Breast epithelium (tissue), 4 donors: Measurements from ENCODE around the gene IGSF9. TPM values are rescaled to one million over a fixed set of nuclear protein-coding genes. Genes with fewer than 3 reads are reported as not detected.

Experiments
- DNase-seq, 2 donors: peaks; one replicate each; pipeline ENCODE4 v3.0.0-alpha.2; 2019; ENCODE audit warnings: low spot score in 2 of 2
- H3K27ac ChIP-seq, 2 donors: fragments of 200-600 bp; sonication (generic) in 1 of 2; one replicate each; pipeline ENCODE4 v1.5.1; 2016 to 2019; ENCODE audit warnings: mild to moderate bottlenecking in 1 of 2
- H3K27me3 ChIP-seq, 2 donors: fragments of 200-600 bp; sonication (generic) in 1 of 2; one replicate each; pipeline versions ENCODE4 v1.5.1 to v1.6.0; 2017 to 2019; ENCODE audit warnings: control low read depth in 1 of 2, mild to moderate bottlenecking in 1 of 2
- H3K36me3 ChIP-seq: fragments of 200-600 bp; one replicate; pipeline ENCODE4 v1.5.1; 2019
- H3K4me1 ChIP-seq, 2 donors: fragments of 200-600 bp; sonication (generic); one replicate each; pipeline ENCODE4 v1.5.1; 2016 to 2019; ENCODE audit warnings: control low read depth in 1 of 2
- H3K4me3 ChIP-seq, 3 donors: fragments of 200-600 bp; sonication (generic); 1 replicate in 2 of 3; 2 replicates in 1 of 3; pipeline ENCODE4 v1.5.1; 2016 to 2019; ENCODE audit warnings: mild to moderate bottlenecking in 3 of 3, moderate library complexity in 2 of 3
- H3K9me3 ChIP-seq, 2 donors: fragments of 200-600 bp; sonication (generic) in 1 of 2; one replicate each; pipeline ENCODE4 v1.5.1; 2016 to 2019; ENCODE audit warnings: control low read depth in 1 of 2
- POLR2A ChIP-seq: fragments of 450-650 bp; IDR thresholded peaks from one replicate; pipeline ENCODE4 v1.6.1; 2016; ENCODE audit warnings: antibody characterized with exemption, mild to moderate bottlenecking, moderate library complexity
- POLR2AphosphoS5 ChIP-seq, 3 donors: sonication (generic); formaldehyde crosslinking; IDR thresholded peaks; one replicate each; pipeline ENCODE4 v1.6.1; 2017; ENCODE audit warnings: antibody characterized with exemption in 3 of 3
- intact Hi-C: fragments of 100-400 bp; cut with DNase I; formaldehyde crosslinking; loops from one replicate; pipeline ENCODE4 v1.15.1; 2023; ENCODE audit warnings: low total_unique reads
- total RNA-seq, 3 donors: library from RNA; depleted of rRNA; stranded (reverse); fragments of >200 nt; gene quantifications; one replicate each; pipeline ENCODE4 v1.1.0, GENCODE V29; 2016
- TF ChIP-seq, protein P1 (sequence below), 3 donors: fragments of 450-650 bp; IDR thresholded peaks; one replicate each; pipeline ENCODE4 v1.5.1; 2016 to 2017; ENCODE audit warnings: antibody characterized with exemption in 3 of 3, mild to moderate bottlenecking in 3 of 3, moderate library complexity in 3 of 3

Gene IGSF9, protein sequence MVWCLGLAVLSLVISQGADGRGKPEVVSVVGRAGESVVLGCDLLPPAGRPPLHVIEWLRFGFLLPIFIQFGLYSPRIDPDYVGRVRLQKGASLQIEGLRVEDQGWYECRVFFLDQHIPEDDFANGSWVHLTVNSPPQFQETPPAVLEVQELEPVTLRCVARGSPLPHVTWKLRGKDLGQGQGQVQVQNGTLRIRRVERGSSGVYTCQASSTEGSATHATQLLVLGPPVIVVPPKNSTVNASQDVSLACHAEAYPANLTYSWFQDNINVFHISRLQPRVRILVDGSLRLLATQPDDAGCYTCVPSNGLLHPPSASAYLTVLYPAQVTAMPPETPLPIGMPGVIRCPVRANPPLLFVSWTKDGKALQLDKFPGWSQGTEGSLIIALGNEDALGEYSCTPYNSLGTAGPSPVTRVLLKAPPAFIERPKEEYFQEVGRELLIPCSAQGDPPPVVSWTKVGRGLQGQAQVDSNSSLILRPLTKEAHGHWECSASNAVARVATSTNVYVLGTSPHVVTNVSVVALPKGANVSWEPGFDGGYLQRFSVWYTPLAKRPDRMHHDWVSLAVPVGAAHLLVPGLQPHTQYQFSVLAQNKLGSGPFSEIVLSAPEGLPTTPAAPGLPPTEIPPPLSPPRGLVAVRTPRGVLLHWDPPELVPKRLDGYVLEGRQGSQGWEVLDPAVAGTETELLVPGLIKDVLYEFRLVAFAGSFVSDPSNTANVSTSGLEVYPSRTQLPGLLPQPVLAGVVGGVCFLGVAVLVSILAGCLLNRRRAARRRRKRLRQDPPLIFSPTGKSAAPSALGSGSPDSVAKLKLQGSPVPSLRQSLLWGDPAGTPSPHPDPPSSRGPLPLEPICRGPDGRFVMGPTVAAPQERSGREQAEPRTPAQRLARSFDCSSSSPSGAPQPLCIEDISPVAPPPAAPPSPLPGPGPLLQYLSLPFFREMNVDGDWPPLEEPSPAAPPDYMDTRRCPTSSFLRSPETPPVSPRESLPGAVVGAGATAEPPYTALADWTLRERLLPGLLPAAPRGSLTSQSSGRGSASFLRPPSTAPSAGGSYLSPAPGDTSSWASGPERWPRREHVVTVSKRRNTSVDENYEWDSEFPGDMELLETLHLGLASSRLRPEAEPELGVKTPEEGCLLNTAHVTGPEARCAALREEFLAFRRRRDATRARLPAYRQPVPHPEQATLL
- 1 to 10 TPM in 2 of 3 donors, not detected in 1; 5.9 to 8.0 TPM for total RNA-seq

DNA sequence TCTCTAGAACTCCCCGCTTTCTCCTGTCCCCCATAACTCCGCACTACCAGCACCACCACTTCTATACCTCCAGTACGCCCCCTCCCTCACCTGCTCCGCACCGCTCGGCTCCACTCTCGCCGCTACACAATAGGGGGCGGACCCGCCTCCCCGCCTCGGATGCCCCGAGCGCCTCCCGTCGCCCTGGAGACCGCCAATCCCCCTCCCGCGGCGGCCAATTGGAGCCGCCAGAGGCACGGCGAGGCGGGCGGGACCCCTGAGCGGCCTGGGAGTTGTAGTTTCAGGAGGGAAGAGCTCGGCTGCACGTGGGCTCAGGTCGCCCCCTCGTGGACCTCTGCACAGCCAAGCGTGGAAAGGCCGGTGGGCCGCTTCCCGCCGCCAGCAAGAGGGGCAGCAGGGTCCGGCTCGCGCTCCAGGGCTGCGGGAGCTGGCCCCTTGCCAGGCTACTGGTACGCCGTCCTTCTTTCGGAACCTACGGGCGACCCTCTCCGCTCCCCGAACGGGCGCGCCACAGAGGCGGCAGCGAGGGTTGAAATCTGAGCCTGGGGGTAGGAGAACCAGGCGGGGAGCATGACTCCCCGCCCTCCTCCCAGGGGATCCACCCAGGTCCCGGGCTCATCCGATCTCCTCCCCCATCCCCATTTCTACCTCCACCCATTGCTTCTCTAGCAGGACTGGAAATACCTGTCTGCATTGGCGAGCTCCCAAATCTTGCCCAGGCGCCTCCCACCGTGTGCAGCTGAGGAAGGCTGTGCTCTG lies at the start of gene IGSF9:
Gene IGSF9 (minus strand): TSS at position 131 of the 759 bp plus-strand sequence. CDS start 2,159 bp downstream, outside the sequence.
- no peaks in the 10 kb centered on the region for H3K36me3 ChIP-seq
- DNase-seq, result peak; percentile 90 to 95
- peak within 1 kb of the TSS; percentile 72 to 78 for H3K27ac ChIP-seq
- no peaks in the 10 kb centered on the region for H3K27me3 ChIP-seq
- H3K9me3 ChIP-seq, result no peaks in the 10 kb centered on the region
- TF ChIP-seq, protein P1, sequence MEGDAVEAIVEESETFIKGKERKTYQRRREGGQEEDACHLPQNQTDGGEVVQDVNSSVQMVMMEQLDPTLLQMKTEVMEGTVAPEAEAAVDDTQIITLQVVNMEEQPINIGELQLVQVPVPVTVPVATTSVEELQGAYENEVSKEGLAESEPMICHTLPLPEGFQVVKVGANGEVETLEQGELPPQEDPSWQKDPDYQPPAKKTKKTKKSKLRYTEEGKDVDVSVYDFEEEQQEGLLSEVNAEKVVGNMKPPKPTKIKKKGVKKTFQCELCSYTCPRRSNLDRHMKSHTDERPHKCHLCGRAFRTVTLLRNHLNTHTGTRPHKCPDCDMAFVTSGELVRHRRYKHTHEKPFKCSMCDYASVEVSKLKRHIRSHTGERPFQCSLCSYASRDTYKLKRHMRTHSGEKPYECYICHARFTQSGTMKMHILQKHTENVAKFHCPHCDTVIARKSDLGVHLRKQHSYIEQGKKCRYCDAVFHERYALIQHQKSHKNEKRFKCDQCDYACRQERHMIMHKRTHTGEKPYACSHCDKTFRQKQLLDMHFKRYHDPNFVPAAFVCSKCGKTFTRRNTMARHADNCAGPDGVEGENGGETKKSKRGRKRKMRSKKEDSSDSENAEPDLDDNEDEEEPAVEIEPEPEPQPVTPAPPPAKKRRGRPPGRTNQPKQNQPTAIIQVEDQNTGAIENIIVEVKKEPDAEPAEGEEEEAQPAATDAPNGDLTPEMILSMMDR (IDR thresholded peaks at IDR 0.05), result peak; percentile 54 to 65 (median 54)
- TF ChIP-seq POLR2AphosphoS5 (IDR thresholded peaks at IDR 0.05), result peak in 2 of 3 donors; percentile 37 to 64
- TF ChIP-seq POLR2A, result no peak
- H3K4me3 ChIP-seq, result peak within 1 kb of the TSS; percentile 37 to 68 (median 62)
- intact Hi-C loops, result no loop called here
- peaks cover 0 to 15% of the 10 kb centered on the region in 2 donors for H3K4me1 ChIP-seq

DNA sequence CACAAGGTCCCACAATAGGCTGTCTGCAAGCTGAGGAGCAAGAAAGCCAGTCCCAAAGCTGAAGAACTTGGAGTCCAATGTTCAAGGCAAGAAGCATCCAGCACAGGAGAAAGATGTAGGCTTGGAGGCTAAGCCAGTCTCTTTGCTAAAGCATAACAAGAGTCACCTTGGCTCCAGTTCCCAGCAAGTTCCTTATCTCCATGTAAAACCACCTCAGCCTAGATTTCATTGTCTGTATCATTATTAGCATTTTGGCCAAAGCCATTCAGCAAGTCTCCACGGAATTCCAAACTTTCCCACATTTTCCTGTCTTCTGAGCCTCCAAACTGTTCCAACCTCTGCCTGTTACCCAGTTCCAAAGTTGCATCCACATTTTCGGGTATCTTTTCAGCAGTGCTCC lies 49.5 kb upstream of the IGSF9 start:
- no peaks in the 10 kb centered on the region for H3K9me3 ChIP-seq
- H3K4me1 ChIP-seq, result no peaks in the 10 kb centered on the region
- intact Hi-C loops, result no loop called here
- no peak overlapping the region for H3K4me3 ChIP-seq
- TF ChIP-seq, protein P1 (IDR thresholded peaks at IDR 0.05), result no peak
- no peak for TF ChIP-seq POLR2AphosphoS5 (IDR thresholded peaks at IDR 0.05)
- TF ChIP-seq POLR2A, result no peak
- H3K27ac ChIP-seq, result no peak overlapping the region
- no peaks in the 10 kb centered on the region for H3K36me3 ChIP-seq
- no peak for DNase-seq
- H3K27me3 ChIP-seq, result no peaks in the 10 kb centered on the region

DNA sequence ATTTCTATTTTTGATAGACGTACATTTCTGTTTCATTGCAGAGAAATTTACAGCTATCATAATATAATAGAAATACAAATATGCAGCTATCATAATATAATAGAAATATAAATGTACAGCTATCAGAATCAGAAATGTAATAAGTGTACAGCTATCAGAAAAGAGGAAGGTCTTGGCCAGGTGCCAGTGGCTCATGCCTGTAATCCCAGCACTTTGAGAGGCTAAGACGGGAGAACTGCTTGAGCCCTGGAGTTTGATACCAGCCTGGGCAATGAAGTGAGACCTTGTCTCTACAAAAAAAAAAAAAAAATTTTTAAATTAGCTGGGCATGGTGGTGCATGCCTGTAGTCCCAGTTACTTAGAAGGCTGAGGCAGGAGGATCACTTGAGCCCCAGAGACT lies 48.5 kb upstream of the IGSF9 start:
- H3K9me3 ChIP-seq, result no peaks in the 10 kb centered on the region
- no peaks in the 10 kb centered on the region for H3K27me3 ChIP-seq
- no peaks in the 10 kb centered on the region for H3K36me3 ChIP-seq
- H3K4me3 ChIP-seq, result no peak overlapping the region
- intact Hi-C loops, result no loop called here
- no peaks in the 10 kb centered on the region for H3K4me1 ChIP-seq
- H3K27ac ChIP-seq, result no peak overlapping the region
- TF ChIP-seq POLR2AphosphoS5 (IDR thresholded peaks at IDR 0.05) (no peak), POLR2A (no peak)
- TF ChIP-seq, protein P1 (IDR thresholded peaks at IDR 0.05), result no peak
- DNase-seq, result no peak

DNA sequence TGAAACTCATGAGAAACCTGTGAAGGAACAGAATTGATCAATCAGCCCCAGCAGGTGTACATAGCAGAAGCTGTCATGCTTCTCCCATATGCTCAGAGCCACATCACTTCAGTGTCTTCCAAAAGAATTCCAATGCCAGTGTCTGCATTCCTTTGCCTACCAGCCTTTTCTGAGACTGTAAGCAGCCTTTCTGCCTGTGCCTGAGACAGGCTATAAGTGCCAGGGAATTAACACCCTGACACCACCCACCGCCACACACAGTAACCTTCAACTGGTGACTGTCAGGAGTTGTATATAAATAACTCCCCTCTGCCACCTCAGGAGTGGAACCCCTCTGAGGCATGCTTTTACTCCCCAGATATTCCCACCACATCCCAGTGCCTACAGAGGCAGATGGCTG lies 46.7 kb upstream of the IGSF9 start:
- no peak for DNase-seq
- intact Hi-C loops, result no loop called here
- no peak overlapping the region for H3K27ac ChIP-seq

More for the DNA sequence above, 46.7 kb upstream of the IGSF9 start:
- TF ChIP-seq POLR2AphosphoS5 (IDR thresholded peaks at IDR 0.05) (no peak), POLR2A (no peak)
- TF ChIP-seq, protein P1 (IDR thresholded peaks at IDR 0.05), result no peak
- no peaks in the 10 kb centered on the region for H3K36me3 ChIP-seq
- H3K27me3 ChIP-seq, result no peaks in the 10 kb centered on the region
- H3K9me3 ChIP-seq, result no peaks in the 10 kb centered on the region
- H3K4me1 ChIP-seq, result no peaks in the 10 kb centered on the region
- no peak overlapping the region for H3K4me3 ChIP-seq
